MV-4-11 (cell line): ENCODE measurements around the gene RASGRP3.
A peak's percentile ranks its signal among the peaks of the same experiment; 100 is the strongest.

Experiments
- DNase-seq: peaks from one replicate; lab custom pipeline; 2025; lab: John Stamatoyannopoulos, UW

RASGRP3 gene

GRCh38 chr2:33577668-33578067, 101.2 kb downstream of the RASGRP3 start:
- DNase-seq = no peak

DNA sequence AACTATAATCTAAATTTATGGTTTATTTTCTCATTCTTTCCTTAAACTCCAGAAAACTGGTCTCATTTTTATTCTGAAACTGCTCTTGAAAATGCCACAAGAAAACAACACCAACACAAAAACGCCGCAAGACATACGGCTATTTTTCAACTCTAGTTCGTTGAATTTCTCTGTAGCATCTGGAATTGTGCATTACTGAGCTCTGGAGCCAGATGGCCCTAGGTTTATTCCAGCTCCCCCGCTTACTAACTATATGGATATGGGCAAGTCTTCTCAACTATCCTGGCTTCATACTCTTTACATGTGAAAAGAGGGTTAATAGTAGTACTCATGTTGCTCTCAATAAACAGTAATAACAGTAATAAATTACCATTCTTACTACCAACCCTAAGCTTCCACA, 102.8 kb downstream of the RASGRP3 start:
- DNase-seq = no peak

- peak; percentile 18 for DNase-seq
Measured at GRCh38 chr2:33581872-33582271, 105.4 kb downstream of the RASGRP3 start.

- peak; percentile 50 for DNase-seq
Measured at GRCh38 chr2:33583194-33583938, 106.9 kb downstream of the RASGRP3 start.

DNA sequence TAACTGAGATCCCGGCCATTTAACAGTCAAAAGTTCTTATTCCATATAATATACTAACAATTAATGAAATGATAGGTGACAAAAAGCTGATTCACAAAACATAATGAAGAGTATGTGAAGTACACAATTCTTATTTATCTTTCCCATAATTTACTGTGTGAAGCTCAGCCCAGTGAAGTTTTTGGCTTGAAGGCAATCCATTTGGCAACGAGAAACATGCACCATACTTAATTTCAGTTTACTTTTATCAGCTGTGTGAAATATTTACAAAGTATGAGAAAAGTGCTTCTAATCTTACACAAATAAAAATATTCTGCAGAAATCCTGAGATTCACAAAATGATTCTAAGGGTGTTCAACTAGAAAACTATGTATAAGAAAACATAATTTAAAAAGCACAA, 110.3 kb downstream of the RASGRP3 start:
- no peak for DNase-seq

- DNase-seq = no peak
Measured at GRCh38 chr2:33588232-33588631, 111.8 kb downstream of the RASGRP3 start.

DNA sequence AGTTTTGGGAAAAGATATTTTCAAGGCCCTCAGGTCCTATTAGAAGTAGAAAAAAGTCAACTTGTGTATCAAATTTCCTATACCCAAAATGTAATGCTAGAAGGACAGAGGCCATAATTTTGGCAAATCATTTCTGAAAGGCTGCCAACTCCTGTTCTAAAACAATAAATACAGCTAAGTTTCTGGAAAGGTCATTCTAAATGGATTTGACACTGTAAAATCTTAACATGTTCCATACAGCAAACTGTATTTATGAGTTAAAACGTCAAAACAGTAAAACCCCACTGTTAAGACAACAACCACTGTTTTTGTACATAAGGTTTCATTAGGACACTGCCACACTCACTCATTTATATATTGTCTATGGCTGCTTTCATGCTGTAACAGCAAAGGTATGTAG, 113.0 kb downstream of the RASGRP3 start:
- DNase-seq = no peak

GRCh38 chr2:33595385-33595784, 118.9 kb downstream of the RASGRP3 start:
- DNase-seq = no peak

DNA sequence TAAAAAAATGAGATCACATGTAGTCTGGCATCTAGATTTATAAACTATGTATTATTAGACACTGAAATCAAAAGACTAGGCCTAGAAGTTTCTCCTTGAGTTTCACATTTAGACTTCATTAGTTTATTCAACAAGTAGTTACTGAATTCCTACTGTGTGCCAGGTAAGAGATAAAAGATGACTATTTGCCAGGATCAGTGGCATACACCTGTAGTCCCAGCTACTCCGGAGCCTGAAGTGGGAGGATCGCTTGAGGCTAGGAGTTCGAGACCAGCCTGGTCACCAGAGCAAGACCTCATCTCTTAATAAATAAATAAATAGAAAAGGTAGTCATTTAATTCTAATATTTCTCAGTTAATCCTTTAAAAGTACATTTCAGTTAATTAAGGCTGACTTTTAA, 120.6 kb downstream of the RASGRP3 start:
- no peak for DNase-seq

GRCh38 chr2:33598561-33599174, 122.2 kb downstream of the RASGRP3 start:
- no peak for DNase-seq

DNA sequence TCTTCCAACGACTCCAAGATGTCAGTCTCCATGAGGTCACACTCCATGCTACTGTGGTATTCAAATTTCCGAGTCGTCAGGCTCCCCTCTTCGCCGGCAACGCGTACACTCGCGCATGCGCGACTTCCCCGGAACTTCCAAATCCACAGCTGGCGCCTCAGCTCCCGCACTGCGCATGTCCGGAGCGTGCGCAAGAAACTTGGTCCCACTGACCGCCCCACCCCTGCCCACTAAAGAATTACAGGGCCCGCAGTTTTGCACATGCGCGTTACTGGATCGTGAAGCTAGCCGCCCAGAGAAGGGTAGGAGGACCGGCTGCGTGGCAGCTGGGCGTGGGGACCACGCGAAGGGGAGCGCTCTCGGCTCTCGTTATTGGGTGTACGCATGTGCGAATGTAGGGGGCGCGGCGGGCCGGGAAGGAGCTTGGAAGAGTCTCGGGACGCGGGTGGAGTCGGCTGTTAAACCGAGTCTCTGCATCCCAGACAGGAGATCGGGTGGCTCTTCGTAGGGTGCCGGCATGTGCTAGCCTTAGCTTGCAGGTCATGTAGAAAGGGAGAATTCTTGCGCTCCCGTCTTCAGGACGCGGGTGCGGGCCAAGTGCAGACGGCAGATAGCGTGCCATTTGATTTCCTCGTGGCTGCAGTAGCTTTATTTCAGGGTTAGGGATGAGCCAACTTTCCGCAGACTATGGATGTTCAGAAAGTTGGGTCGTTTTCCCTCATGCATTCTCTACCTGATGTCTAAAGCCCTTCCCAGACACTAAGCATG, 122.9 kb downstream of the RASGRP3 start, which contains the start of gene FAM98A:
Gene FAM98A, minus strand, starts transcription at position 125 of the 768 bp plus-strand sequence. Its CDS starts 78 bp downstream, at position 47.
- peak; percentile 98 for DNase-seq

DNA sequence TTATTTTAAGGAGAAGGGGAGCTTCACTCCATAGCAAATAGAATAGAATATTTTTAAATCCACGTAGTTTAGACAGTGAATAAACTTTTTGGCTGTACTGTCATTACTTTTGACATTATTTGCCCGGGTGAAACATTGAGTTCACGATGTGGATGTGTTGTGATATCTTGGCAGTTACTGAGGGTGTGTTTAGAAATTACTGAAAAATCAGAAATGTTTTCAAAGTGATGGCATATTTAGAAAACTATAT, 123.4 kb downstream of the RASGRP3 start:
- no peak for DNase-seq

GRCh38 chr2:33602201-33602830, 125.9 kb downstream of the RASGRP3 start:
- no peak for DNase-seq

DNA sequence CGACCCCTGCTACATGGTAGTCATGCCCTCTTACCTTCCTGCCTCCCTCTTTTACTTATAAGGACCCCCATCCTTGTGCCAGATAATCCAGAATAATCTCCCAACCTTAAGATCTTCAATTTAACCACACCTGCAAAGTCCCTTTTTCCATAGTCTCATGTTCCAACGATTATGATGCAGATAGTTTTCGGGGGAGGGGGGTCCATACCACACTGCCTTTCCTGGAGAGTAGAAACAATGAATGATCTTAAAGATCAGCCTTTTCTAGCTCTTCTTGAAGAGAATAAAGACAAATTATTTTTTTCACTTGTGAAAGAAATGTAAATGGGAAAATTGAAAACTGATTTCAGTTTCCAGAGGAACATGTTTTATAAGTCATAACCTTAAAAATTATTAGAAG, 127.0 kb downstream of the RASGRP3 start:
- no peak for DNase-seq

- DNase-seq = no peak
Measured at GRCh38 chr2:33605056-33605455, 128.6 kb downstream of the RASGRP3 start.

GRCh38 chr2:33606100-33606499, 129.7 kb downstream of the RASGRP3 start:
- no peak for DNase-seq

DNA sequence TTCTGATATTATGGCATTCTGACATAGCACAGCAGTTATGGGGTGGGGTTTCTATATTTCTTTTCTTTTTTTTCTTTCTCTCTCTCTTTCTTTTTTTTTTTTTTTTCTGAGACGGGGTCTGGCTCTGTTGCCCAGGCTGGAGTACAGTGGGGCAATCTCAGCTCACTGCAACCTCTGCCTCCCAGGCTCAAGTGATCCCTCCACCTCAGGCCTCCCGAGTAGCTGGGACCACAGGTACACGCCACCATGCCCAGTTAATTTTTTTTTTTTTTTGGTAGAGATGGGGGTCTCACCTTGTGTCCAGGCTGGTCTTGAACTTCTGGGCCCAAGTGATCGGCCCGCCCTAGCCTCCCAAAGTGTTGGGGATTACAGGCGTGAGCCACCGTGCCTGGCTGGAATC, 130.2 kb downstream of the RASGRP3 start:
- DNase-seq = no peak

DNA sequence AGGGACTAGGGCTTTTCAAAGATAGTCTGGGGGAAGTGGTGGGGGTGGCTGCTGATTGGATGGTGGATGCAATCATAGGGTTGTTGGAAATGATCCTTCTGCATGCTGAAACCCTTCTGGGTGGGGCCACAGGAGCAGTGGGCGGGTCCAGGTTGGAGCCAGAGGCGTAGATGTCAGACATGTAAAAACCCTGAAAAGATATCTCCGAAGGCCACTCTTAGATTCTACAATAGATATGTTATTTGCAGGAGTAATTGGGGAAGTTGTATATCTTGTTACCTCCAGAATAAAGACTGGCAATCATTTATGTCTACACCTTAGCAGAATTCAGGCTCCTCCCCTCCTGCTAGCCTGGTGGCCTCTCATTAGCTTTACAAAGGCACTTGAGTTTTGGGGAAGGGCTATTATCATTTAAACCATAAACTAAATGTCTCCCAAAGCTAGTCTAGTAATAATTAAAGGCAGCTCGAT, 130.8 kb downstream of the RASGRP3 start:
- DNase-seq = no peak

GRCh38 chr2:33607905-33608304, 131.5 kb downstream of the RASGRP3 start:
- no peak for DNase-seq

- no peak for DNase-seq
Measured at GRCh38 chr2:33614190-33614589, 137.7 kb downstream of the RASGRP3 start.
